ENCODE data around the gene USP32. TPM values are rescaled to one million over a fixed set of nuclear protein-coding genes. Genes with fewer than 3 reads are reported as not detected.

USP32 gene
- total and polyA plus RNA-seq, 10 of the 15 experiments (the other 5 are each of a cell fraction or from before 2014, with no cell fraction given), result 7.8 to 37.3 (median 25.5) TPM

DNA sequence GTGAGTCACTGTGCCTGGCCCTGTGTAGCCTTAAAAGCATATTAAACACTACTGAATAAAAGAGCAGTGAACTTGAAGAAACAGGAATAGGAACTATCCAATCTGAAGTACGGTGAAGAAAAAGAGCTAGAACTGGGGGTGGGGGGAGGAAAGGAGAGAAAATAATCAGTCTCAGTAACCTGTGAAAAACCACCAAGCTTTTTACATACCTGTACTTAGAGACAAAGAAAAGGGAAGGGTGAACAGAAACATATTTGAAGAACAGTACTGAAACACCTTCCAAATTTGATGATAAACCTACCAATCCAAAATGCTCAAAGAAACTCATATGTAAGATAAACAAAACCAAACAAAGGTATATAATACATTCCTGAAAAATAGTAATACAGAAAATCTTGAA is 77.5 kb downstream of the USP32 start:
- DNase-seq (ENCODE audit: low read depth, low spot score) (peak; percentile 28), FAIRE-seq (peak; percentile 76), ATAC-seq (peak; percentile 91)
- H2AFZ ChIP-seq (ENCODE audit: control insufficient read depth, low read depth, low read length), result no peak overlapping the region
- ChIA-PET POLR2A (interaction anchor here (0.6 to 1.5 kb wide), 6 partner anchors 11 to 84 kb away, joined by 3 to 10 read pairs (median 5); partner anchors contain the start of gene USP32), CTCF (interaction anchor here (0.6 to 2.4 kb wide), 4 partner anchors 9 to 291 kb away, joined by 3 to 7 read pairs (median 3); no protein-coding TSS in a partner anchor), RAD21 (ENCODE audit: unreplicated experiment) (interaction anchor here (0.6 to 1.5 kb wide), 7 partner anchors 9 to 192 kb away, joined by 3 to 7 read pairs (median 3); partner anchors contain the start of gene USP32), SMC1A (ENCODE audit: uncharacterized antibody, unreplicated experiment) (interaction anchor here (1.2 to 2.1 kb wide), 7 partner anchors 9 to 77 kb away, joined by 3 to 10 read pairs (median 5); partner anchors contain the start of gene USP32)
- BruUV-seq (replicated peaks), result no TSS peak
- peak overlapping the region; percentile 0; the same call in 1 of the 2 replicates for H3K4me3 ChIP-seq
- WGBS (ENCODE audit: insufficient coverage, insufficient replicate concordance, low lambda C conversion rate, missing lambda C conversion rate), result 0% methylated on average over 1 of the region's 1 CpG
- H3K79me2 ChIP-seq (ENCODE audit: control insufficient read depth, insufficient read depth, low read length), result peaks cover 4% of the 10 kb centered on the region
- H3K9ac ChIP-seq (ENCODE audit: control insufficient read depth, insufficient read depth, low read length), result no peak overlapping the region
- peaks cover 2% of the 10 kb centered on the region; the same call in 2 of the 3 replicates for H3K9me3 ChIP-seq (replicated peaks; ENCODE audit: control insufficient read depth, insufficient read depth, low read length)
- in situ Hi-C loops (cut with MboI) (no loop called here), intact Hi-C loops (cut with micrococcal nuclease; ENCODE audit: unreplicated experiment) (no loop called here)
- H3K4me1 ChIP-seq (ENCODE audit: control insufficient read depth, insufficient read depth, low read length), result peaks cover 11% of the 10 kb centered on the region; the same call in 1 of the 2 replicates
- TF ChIP-seq WRNIP1 (IDR thresholded peaks at IDR 0.05; ENCODE audit: borderline replicate concordance, low read depth, low read length), result no peak
- no peak for TF ChIP-seq ZBED1 (IDR thresholded peaks at IDR 0.05; ENCODE audit: borderline replicate concordance)
- TF ChIP-seq ETV6 (conservative IDR thresholded peaks at IDR 0.05 in 1 of 2, IDR thresholded peaks at IDR 0.05 in 1 of 2; ENCODE audit: borderline replicate concordance in 1 of 2, low read depth in 1 of 2), result 0 out of 4 replicates have a peak, but pooled peaks of 1 of the 2 experiments have one; percentile 9
- TF ChIP-seq SPI1 (IDR thresholded peaks at IDR 0.05; ENCODE audit: borderline replicate concordance, insufficient read depth, low read depth, low read length), result peak; percentile 21; the same call in 1 of the 2 replicates
- TF ChIP-seq, protein P1, sequence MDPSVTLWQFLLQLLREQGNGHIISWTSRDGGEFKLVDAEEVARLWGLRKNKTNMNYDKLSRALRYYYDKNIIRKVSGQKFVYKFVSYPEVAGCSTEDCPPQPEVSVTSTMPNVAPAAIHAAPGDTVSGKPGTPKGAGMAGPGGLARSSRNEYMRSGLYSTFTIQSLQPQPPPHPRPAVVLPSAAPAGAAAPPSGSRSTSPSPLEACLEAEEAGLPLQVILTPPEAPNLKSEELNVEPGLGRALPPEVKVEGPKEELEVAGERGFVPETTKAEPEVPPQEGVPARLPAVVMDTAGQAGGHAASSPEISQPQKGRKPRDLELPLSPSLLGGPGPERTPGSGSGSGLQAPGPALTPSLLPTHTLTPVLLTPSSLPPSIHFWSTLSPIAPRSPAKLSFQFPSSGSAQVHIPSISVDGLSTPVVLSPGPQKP (IDR thresholded peaks at IDR 0.05; ENCODE audit: low read depth, low read length), result no peak
- TF ChIP-seq, protein P2, sequence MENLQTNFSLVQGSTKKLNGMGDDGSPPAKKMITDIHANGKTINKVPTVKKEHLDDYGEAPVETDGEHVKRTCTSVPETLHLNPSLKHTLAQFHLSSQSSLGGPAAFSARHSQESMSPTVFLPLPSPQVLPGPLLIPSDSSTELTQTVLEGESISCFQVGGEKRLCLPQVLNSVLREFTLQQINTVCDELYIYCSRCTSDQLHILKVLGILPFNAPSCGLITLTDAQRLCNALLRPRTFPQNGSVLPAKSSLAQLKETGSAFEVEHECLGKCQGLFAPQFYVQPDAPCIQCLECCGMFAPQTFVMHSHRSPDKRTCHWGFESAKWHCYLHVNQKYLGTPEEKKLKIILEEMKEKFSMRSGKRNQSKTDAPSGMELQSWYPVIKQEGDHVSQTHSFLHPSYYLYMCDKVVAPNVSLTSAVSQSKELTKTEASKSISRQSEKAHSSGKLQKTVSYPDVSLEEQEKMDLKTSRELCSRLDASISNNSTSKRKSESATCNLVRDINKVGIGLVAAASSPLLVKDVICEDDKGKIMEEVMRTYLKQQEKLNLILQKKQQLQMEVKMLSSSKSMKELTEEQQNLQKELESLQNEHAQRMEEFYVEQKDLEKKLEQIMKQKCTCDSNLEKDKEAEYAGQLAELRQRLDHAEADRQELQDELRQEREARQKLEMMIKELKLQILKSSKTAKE (IDR thresholded peaks at IDR 0.05; ENCODE audit: low read depth, poor library complexity, severe bottlenecking), result peak; percentile 14
- peak overlapping the region; percentile 27; the same call in 1 of the 2 replicates for H3K27ac ChIP-seq (ENCODE audit: control insufficient read depth, insufficient read depth)
- H3K36me3 ChIP-seq (ENCODE audit: control insufficient read depth in 2 of 2, insufficient read depth in 2 of 2, low read length in 1 of 2), result no peaks in the 10 kb centered on the region; a peak in 1 of 4 replicates
- H3K4me2 ChIP-seq (ENCODE audit: control insufficient read depth, insufficient read depth), result peak overlapping the region; percentile 40; the same call in 1 of the 2 replicates
- H3K27me3 ChIP-seq (replicated peaks in 1 of 2; ENCODE audit: control insufficient read depth in 2 of 2, insufficient read depth in 2 of 2, low read length in 1 of 2), result no peaks in the 10 kb centered on the region
- no peaks in the 10 kb centered on the region for H4K20me1 ChIP-seq (ENCODE audit: control insufficient read depth, insufficient read depth)

Measured in GM12878 (cell line).